HFFc6 (cell line): ENCODE measurements around the gene RBM7. TPM values are rescaled to one million over a fixed set of nuclear protein-coding genes. Genes with fewer than 3 reads are reported as not detected.

ENCODE experiments used
- DNase-seq: peaks from one replicate; pipeline ENCODE4 v3.0.0-alpha.2; 2018
- H3K27ac Mint-ChIP-seq: 2 replicates; pipeline ENCODE4 v1.8.0; 2020; ENCODE audit warnings: mild to moderate bottlenecking, mixed read lengths
- H3K27me3 Mint-ChIP-seq: 2 replicates; pipeline ENCODE4 v1.8.0; 2021; ENCODE audit warnings: mild to moderate bottlenecking, moderate library complexity, mixed read lengths; ENCODE audit not compliant: insufficient read depth
- H3K36me3 Mint-ChIP-seq: 2 replicates; pipeline ENCODE4 v1.8.0; 2021; ENCODE audit warnings: low read depth, mixed read lengths
- H3K4me1 Mint-ChIP-seq: 2 replicates; pipeline ENCODE4 v1.8.0; 2020; ENCODE audit warnings: low read depth, mixed read lengths
- H3K4me3 Mint-ChIP-seq: 2 replicates; pipeline ENCODE4 v1.8.0; 2020; ENCODE audit warnings: mild to moderate bottlenecking, moderate library complexity, mixed read lengths
- H3K9me3 Mint-ChIP-seq: 2 replicates; pipeline ENCODE4 v1.8.0; 2020; ENCODE audit warnings: mild to moderate bottlenecking, mixed read lengths
- CTCF ChIP-seq: fragments of 200-600 bp; sonication (generic); IDR thresholded peaks from 2 replicates; pipeline ENCODE4 v1.5.0; 2021; ENCODE audit warnings: antibody characterized with exemption, mild to moderate bottlenecking
- total RNA-seq, 6 experiments: library from RNA; stranded (reverse); fragmentation: NEBNext Ultra II Directional; extraction: Animal tissue kit (Norgen Biotek cat#: 25700); gene quantifications; 2 replicates in 1 of 6; 3 replicates in 5 of 6; pipeline ENCODE4 v1.2.3, GENCODE V29; 2021

The RBM7 gene
- total RNA-seq, 6 experiments from 2014 or later = 35.9 to 42.3 (median 39.2) TPM

DNA sequence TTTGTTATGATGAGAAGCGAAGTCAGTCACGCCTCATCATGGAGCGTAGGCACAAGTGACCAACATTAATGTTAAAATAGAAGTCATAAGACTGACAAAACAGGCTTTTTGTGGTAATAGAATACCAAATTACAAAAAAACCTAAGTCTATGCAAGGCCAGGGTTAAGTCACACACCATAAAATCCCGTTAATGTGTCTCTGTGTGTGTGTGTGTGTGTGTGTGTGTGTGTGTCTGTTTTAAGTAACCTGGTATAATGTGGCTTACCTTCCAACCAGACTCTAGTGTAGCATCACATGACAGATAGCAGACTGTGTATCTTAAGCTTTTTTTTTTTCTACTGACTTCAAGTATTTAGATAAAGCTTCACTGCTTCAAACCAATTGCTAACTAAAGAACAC, 38.1 kb upstream of the RBM7 start:
- TF ChIP-seq CTCF = no peak
- Mint-ChIP-seq H3K4me1 (peaks cover 82% of the 10 kb centered on the region), H3K27ac (no peak overlapping the region), H3K36me3 (peaks cover 14% of the 10 kb centered on the region), H3K9me3 (no peaks in the 10 kb centered on the region), H3K4me3 (no peak overlapping the region), H3K27me3 (no peaks in the 10 kb centered on the region)
- no peak for DNase-seq

DNA sequence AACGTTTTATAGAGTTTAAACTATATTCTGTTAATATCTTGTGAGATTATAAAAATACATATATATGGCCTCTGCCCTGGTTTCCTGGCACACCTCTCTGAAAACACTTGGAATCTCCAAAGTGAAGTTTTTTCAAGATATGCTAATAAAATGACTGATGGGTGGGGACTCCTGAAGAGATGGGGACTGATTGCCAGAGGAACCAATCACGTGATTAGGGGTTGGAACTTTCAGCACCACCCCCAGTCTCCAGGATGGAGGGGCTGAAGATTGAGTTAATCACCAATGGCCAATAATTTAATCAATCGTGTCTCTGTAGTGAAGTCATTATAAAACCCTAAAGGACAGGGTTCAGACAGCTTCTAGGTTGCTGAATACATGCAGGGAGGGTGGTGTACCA, 37.5 kb upstream of the RBM7 start:
- no peaks in the 10 kb centered on the region for H3K9me3 Mint-ChIP-seq
- H3K27me3 Mint-ChIP-seq = no peaks in the 10 kb centered on the region
- no peak for TF ChIP-seq CTCF
- peaks cover 14% of the 10 kb centered on the region for H3K36me3 Mint-ChIP-seq
- H3K27ac Mint-ChIP-seq = no peak overlapping the region
- peaks cover 82% of the 10 kb centered on the region for H3K4me1 Mint-ChIP-seq
- H3K4me3 Mint-ChIP-seq = no peak overlapping the region
- DNase-seq = no peak

- peak overlapping the region; percentile 60 for H3K4me3 Mint-ChIP-seq
Measured at GRCh38 chr11:114366331-114367243, 33.9 kb upstream of the RBM7 start.

GRCh38 chr11:114367244-114367957, 33.1 kb upstream of the RBM7 start:
- H3K36me3 Mint-ChIP-seq = peaks cover 7% of the 10 kb centered on the region; the same call in 1 of the 2 replicates
- H3K9me3 Mint-ChIP-seq = no peaks in the 10 kb centered on the region
- peaks cover 75% of the 10 kb centered on the region for H3K4me1 Mint-ChIP-seq
- H3K27me3 Mint-ChIP-seq = no peaks in the 10 kb centered on the region
- no peak for TF ChIP-seq CTCF
- no peak for DNase-seq
- peak overlapping the region; percentile 96 for H3K27ac Mint-ChIP-seq
- peak overlapping the region; percentile 60 for H3K4me3 Mint-ChIP-seq

More at GRCh38 chr11:114366331-114367243, 33.9 kb upstream of the RBM7 start:
- TF ChIP-seq CTCF = no peak
- Mint-ChIP-seq H3K27ac (peak overlapping the region; percentile 96), H3K4me1 (peaks cover 76% of the 10 kb centered on the region), H3K27me3 (no peaks in the 10 kb centered on the region), H3K9me3 (no peaks in the 10 kb centered on the region), H3K36me3 (peaks cover 7% of the 10 kb centered on the region; the same call in 1 of the 2 replicates)
- DNase-seq = peak; percentile 85

DNA sequence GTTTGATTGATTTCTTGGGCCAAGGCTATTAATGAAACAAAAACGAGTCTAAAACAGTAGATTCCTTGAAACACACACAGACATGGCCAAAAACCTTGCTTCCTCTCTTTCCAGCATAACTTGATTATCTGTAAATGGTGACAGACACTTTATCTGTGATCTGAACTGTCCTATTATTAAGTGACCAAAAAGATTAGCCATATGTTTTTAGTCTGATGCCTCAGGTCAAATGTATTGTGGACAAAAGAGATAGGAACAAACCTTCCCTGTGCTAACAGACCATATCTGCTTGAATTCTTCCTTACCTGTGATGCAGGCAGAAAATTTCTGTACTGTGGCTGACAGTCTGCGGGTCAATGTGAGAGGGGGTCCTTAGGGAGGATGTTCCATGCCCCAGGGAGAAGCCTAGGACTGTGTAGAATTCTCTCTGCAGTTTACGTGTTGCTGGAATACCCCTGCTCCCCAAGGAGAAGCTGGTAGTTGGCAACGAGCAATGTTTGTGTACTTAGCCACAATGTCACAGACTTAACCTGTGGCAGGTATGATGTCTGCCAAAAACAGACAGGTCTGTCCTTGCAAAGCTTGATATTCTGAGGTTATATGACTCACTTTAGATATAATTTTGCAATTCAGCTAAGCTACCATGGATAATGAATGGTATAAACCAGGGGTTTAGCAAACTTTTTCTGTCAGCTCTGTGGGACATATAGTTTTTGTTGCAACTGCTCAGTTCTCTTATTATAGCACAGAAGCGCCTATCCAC, 31.4 kb upstream of the RBM7 start:
- H3K27ac Mint-ChIP-seq = peak overlapping the region; percentile 26

More for the DNA sequence above, 31.4 kb upstream of the RBM7 start:
- Mint-ChIP-seq H3K36me3 (peaks cover 2% of the 10 kb centered on the region; the same call in 1 of the 2 replicates), H3K4me1 (peaks cover 58% of the 10 kb centered on the region), H3K9me3 (no peaks in the 10 kb centered on the region), H3K27me3 (no peaks in the 10 kb centered on the region), H3K4me3 (no peak overlapping the region; the same call in 1 of the 2 replicates)
- no peak for TF ChIP-seq CTCF
- no peak for DNase-seq
